SIG-M5 treated with dmso at 0.1 percent for 504 hours (cell line): ENCODE data around the gene ETV7.
"Not testable (repeated sequence)": the region's sequence is repeated elsewhere in the genome, so short reads cannot be mapped to it uniquely, and the experiment has no call there.

Source experiments
- DNase-seq: peaks from one replicate; lab custom pipeline; 2025; ENCODE audit not compliant: unreplicated experiment; lab: John Stamatoyannopoulos, UW

Gene ETV7

GRCh38 chr6:36343109-36343680, 44.3 kb downstream of the ETV7 start:
- DNase-seq: no peak

GRCh38 chr6:36340618-36341454, 46.6 kb downstream of the ETV7 start:
- peak; percentile 24 for DNase-seq

- DNase-seq: no peak
Observed at GRCh38 chr6:36340306-36340617, 47.2 kb downstream of the ETV7 start.

- no peak for DNase-seq
Observed at GRCh38 chr6:36339146-36339545, 48.3 kb downstream of the ETV7 start.

- DNase-seq: not testable (repeated sequence)
Observed at GRCh38 chr6:36338223-36338622, 49.2 kb downstream of the ETV7 start.

GRCh38 chr6:36337814-36338213, 49.7 kb downstream of the ETV7 start:
- no peak for DNase-seq

GRCh38 chr6:36336779-36337241, 50.7 kb downstream of the ETV7 start, which contains the start of gene BNIP5:
BNIP5 (minus strand) TSS chr6:36336888; CDS start chr6:36330690, 6,198 bp downstream.
- no peak for DNase-seq

GRCh38 chr6:36336208-36336710, 51.2 kb downstream of the ETV7 start:
- no peak for DNase-seq

GRCh38 chr6:36335465-36336207, 51.8 kb downstream of the ETV7 start:
- DNase-seq: no peak

GRCh38 chr6:36334832-36335459, 52.5 kb downstream of the ETV7 start:
- DNase-seq: no peak

- no peak for DNase-seq
Observed at GRCh38 chr6:36333931-36334725, 53.3 kb downstream of the ETV7 start.

- no peak for DNase-seq
Observed at GRCh38 chr6:36333171-36333895, 54.1 kb downstream of the ETV7 start.

GRCh38 chr6:36331381-36331780, 56.1 kb downstream of the ETV7 start:
- no peak for DNase-seq

GRCh38 chr6:36330366-36330765, 57.1 kb downstream of the ETV7 start:
- no peak for DNase-seq

- DNase-seq: no peak
Observed at GRCh38 chr6:36329798-36330291, 57.6 kb downstream of the ETV7 start.

GRCh38 chr6:36328600-36328999, 58.9 kb downstream of the ETV7 start:
- DNase-seq: no peak

GRCh38 chr6:36327919-36328236, 59.6 kb downstream of the ETV7 start:
- no peak for DNase-seq

- no peak for DNase-seq
Observed at GRCh38 chr6:36327226-36327918, 60.1 kb downstream of the ETV7 start.

GRCh38 chr6:36326356-36326995, 61.0 kb downstream of the ETV7 start:
- no peak for DNase-seq
